Gastroesophageal sphincter (tissue), 3 donors: ENCODE data around the gene SPEG.

Experiments
- CTCF ChIP-seq, 4 experiments: fragments of 200-600 bp in 2 of 4; fragments of 450-650 bp in 2 of 4; sonication (generic) in 1 of 4; IDR thresholded peaks; one replicate each; pipeline ENCODE4 v1.5.1; 2017 to 2019; ENCODE audit warnings: antibody characterized with exemption in 4 of 4, mild to moderate bottlenecking in 2 of 4, moderate library complexity in 2 of 4
- EP300 ChIP-seq: sonication (generic); formaldehyde crosslinking; IDR thresholded peaks from one replicate; pipeline ENCODE4 v1.6.1; 2017; ENCODE audit warnings: antibody characterized with exemption, mild to moderate bottlenecking
- POLR2A ChIP-seq, 2 donors: fragments of 450-650 bp; IDR thresholded peaks; one replicate each; pipeline ENCODE4 v1.6.1; 2017; ENCODE audit warnings: antibody characterized with exemption in 2 of 2, mild to moderate bottlenecking in 2 of 2, moderate library complexity in 1 of 2
- POLR2AphosphoS5 ChIP-seq: sonication (generic); formaldehyde crosslinking; IDR thresholded peaks from one replicate; pipeline ENCODE4 v1.6.1; 2017; ENCODE audit warnings: antibody characterized with exemption

DNA sequence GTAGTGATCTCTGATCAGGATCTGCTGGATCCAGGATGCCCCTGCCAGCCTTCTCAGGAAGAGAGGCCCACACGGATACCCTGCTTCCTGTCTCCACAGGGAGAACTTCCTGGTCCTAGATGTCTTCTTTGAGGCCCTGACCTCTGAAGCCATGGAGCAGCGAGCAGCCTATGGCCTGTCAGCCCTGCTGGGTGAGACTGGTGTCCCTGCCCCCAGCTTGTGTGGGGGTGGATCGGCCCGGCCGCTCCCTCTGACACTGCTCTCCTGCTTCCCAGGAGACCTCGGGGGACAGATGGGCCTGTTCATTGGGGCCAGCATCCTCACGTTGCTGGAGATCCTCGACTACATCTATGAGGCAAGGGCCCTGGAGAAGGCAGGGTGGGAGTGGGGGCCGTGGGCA is 102.3 kb downstream of the SPEG start:
- TF ChIP-seq CTCF (IDR thresholded peaks at IDR 0.05): no peak
- TF ChIP-seq POLR2A (IDR thresholded peaks at IDR 0.05): no peak
- no peak for TF ChIP-seq POLR2AphosphoS5
- no peak for TF ChIP-seq EP300
